ENCODE measurements around the gene CHST7.

CHST7 gene

GRCh38 chrX:46627711-46628419 is 54.3 kb downstream of the CHST7 start:
- peaks cover 18% of the 10 kb centered on the region for H3K36me3 ChIP-seq (ENCODE audit: control insufficient read depth, insufficient read depth, low read length)
- H3K9ac ChIP-seq (ENCODE audit: low read depth, low read length): no peak overlapping the region
- H3K4me1 ChIP-seq (ENCODE audit: control insufficient read depth, insufficient read depth, low read length): peaks cover 13% of the 10 kb centered on the region
- H3K27me3 ChIP-seq (ENCODE audit: control insufficient read depth, insufficient read depth, low read length): no peaks in the 10 kb centered on the region
- H3K4me3 ChIP-seq (ENCODE audit: low read depth, low read length): no peak overlapping the region
- no peak overlapping the region for H3K27ac ChIP-seq (ENCODE audit: low read depth, low read length)
- no peaks in the 10 kb centered on the region for H3K9me3 ChIP-seq (ENCODE audit: control insufficient read depth, insufficient read depth, low read length)

DNA sequence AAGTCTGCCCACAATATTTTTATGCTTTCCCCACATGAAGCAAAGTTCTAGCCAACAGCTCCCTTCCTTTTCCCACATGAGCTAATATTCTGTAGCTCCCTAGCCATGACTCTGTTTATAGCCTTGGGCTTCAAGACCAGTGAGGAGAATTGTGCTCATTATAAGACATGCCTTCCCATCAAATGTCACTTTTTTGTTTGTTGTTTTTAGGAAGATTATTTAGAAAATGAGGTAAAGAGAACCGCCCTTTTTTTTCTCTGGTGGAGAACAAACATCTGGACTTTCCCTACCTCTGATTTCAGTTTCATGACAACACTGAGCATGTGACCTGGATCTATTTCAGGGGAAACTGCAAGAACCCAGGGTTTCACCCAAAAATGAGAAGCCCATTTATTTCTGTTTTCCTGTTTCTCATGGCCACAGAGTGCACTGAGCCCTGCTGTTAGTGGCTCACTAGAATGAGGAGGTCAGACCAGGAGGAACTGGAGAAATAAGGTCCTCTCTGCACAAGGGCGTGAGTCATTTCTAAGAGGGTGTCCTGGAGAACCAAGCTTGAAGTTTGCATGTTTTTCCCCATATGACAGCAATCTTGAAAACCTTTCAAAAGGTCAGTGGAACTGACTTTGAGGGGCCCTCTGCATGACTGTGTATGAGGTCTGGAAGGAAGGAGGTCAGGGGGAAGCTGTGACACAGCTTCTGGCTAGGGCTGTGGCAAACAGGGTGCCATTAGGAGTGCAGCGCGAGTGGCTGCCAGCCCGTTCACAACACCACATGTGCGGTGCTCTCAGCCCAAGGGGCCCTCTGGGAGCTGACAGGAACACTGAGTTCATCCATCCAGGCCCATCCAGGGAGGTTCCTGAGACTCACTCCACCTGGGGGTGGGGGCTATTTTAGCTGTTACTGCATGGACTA is 55.2 kb downstream of the CHST7 start:
- H3K27ac ChIP-seq (ENCODE audit: low read depth, low read length): no peak overlapping the region
- H3K4me1 ChIP-seq (ENCODE audit: control insufficient read depth, insufficient read depth, low read length): peaks cover 9% of the 10 kb centered on the region
- no peak overlapping the region for H3K9ac ChIP-seq (ENCODE audit: low read depth, low read length)
- H3K36me3 ChIP-seq (ENCODE audit: control insufficient read depth, insufficient read depth, low read length): peaks cover 18% of the 10 kb centered on the region
- H3K9me3 ChIP-seq (ENCODE audit: control insufficient read depth, insufficient read depth, low read length): no peaks in the 10 kb centered on the region
- no peaks in the 10 kb centered on the region for H3K27me3 ChIP-seq (ENCODE audit: control insufficient read depth, insufficient read depth, low read length)
- H3K4me3 ChIP-seq (ENCODE audit: low read depth, low read length): no peak overlapping the region

GRCh38 chrX:46630141-46630540 is 56.6 kb downstream of the CHST7 start:
- Histone ChIP-seq H3K4me3 (ENCODE audit: low read depth, low read length) (no peak overlapping the region), H3K36me3 (ENCODE audit: control insufficient read depth, insufficient read depth, low read length) (peaks cover 18% of the 10 kb centered on the region), H3K27me3 (ENCODE audit: control insufficient read depth, insufficient read depth, low read length) (no peaks in the 10 kb centered on the region), H3K4me1 (ENCODE audit: control insufficient read depth, insufficient read depth, low read length) (peaks cover 9% of the 10 kb centered on the region), H3K9me3 (ENCODE audit: control insufficient read depth, insufficient read depth, low read length) (no peaks in the 10 kb centered on the region), H3K27ac (ENCODE audit: low read depth, low read length) (no peak overlapping the region), H3K9ac (ENCODE audit: low read depth, low read length) (no peak overlapping the region)

- Histone ChIP-seq H3K4me3 (ENCODE audit: low read depth, low read length) (no peak overlapping the region), H3K4me1 (ENCODE audit: control insufficient read depth, insufficient read depth, low read length) (no peaks in the 10 kb centered on the region), H3K9ac (ENCODE audit: low read depth, low read length) (no peak overlapping the region), H3K27ac (ENCODE audit: low read depth, low read length) (no peak overlapping the region), H3K36me3 (ENCODE audit: control insufficient read depth, insufficient read depth, low read length) (peaks cover 15% of the 10 kb centered on the region), H3K27me3 (ENCODE audit: control insufficient read depth, insufficient read depth, low read length) (no peaks in the 10 kb centered on the region), H3K9me3 (ENCODE audit: control insufficient read depth, insufficient read depth, low read length) (no peaks in the 10 kb centered on the region)
Observed at GRCh38 chrX:46634577-46634976, 61.0 kb downstream of the CHST7 start.

- H3K36me3 ChIP-seq (ENCODE audit: control insufficient read depth, insufficient read depth, low read length): peaks cover 11% of the 10 kb centered on the region
- no peaks in the 10 kb centered on the region for H3K27me3 ChIP-seq (ENCODE audit: control insufficient read depth, insufficient read depth, low read length)
- no peak overlapping the region for H3K4me3 ChIP-seq (ENCODE audit: low read depth, low read length)
- no peaks in the 10 kb centered on the region for H3K9me3 ChIP-seq (ENCODE audit: control insufficient read depth, insufficient read depth, low read length)
- no peaks in the 10 kb centered on the region for H3K4me1 ChIP-seq (ENCODE audit: control insufficient read depth, insufficient read depth, low read length)
- H3K27ac ChIP-seq (ENCODE audit: low read depth, low read length): no peak overlapping the region
- H3K9ac ChIP-seq (ENCODE audit: low read depth, low read length): no peak overlapping the region
Observed at GRCh38 chrX:46635186-46635585, 61.6 kb downstream of the CHST7 start.

DNA sequence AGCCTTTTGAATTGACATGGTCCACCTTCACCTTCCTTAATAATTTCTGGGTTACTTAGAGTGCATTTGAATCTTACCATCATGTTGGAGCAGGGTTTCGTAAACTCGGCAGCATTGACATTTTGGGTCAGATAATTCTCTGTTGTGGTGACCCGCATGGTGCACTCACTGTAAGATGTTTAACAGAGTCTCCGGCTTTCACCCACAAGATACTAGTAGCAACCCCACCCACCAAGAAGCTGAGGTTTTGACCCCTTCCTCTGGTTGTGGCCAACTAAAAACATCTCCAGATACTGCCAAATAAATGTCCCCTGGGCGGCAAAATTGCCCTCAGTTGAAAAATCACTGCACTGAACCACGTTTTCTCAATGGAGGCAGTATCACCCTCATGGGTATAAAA is 62.7 kb downstream of the CHST7 start:
- no peaks in the 10 kb centered on the region for H3K4me1 ChIP-seq (ENCODE audit: control insufficient read depth, insufficient read depth, low read length)
- 0 out of 2 replicates have a peak, but pooled peaks cover 4% of the 10 kb centered on the region for H3K36me3 ChIP-seq (ENCODE audit: control insufficient read depth, insufficient read depth, low read length)
- no peak overlapping the region for H3K4me3 ChIP-seq (ENCODE audit: low read depth, low read length)
- H3K9me3 ChIP-seq (ENCODE audit: control insufficient read depth, insufficient read depth, low read length): no peaks in the 10 kb centered on the region
- no peaks in the 10 kb centered on the region for H3K27me3 ChIP-seq (ENCODE audit: control insufficient read depth, insufficient read depth, low read length)
- H3K27ac ChIP-seq (ENCODE audit: low read depth, low read length): no peak overlapping the region
- H3K9ac ChIP-seq (ENCODE audit: low read depth, low read length): no peak overlapping the region

GRCh38 chrX:46637938-46638337 is 64.4 kb downstream of the CHST7 start:
- H3K4me3 ChIP-seq (ENCODE audit: low read depth, low read length): no peak overlapping the region
- H3K36me3 ChIP-seq (ENCODE audit: control insufficient read depth, insufficient read depth, low read length): peaks cover 5% of the 10 kb centered on the region; the same call in 1 of the 2 replicates
- H3K9me3 ChIP-seq (ENCODE audit: control insufficient read depth, insufficient read depth, low read length): no peaks in the 10 kb centered on the region
- H3K27ac ChIP-seq (ENCODE audit: low read depth, low read length): no peak overlapping the region
- no peaks in the 10 kb centered on the region for H3K27me3 ChIP-seq (ENCODE audit: control insufficient read depth, insufficient read depth, low read length)
- no peak overlapping the region for H3K9ac ChIP-seq (ENCODE audit: low read depth, low read length)
- H3K4me1 ChIP-seq (ENCODE audit: control insufficient read depth, insufficient read depth, low read length): no peaks in the 10 kb centered on the region

DNA sequence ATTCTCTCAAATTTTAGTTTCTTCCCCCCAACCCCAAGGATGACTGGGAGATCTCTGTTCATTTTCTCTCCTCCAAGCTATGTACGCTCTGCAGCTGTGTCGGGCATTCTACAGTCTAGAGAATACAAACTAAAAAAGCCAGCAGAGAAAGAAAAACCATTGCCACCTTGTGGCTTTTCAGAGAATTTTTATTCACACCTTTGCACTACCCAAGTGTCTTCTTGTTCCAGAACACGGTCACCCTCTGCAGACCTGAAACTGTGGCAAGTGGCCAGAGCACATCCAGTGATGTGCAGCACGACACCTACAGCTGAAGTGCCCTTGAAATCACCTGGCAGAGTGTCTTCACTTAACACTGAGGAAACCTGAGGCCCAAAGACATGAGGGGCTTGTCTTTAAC is 68.6 kb downstream of the CHST7 start:
- Histone ChIP-seq H3K36me3 (ENCODE audit: control insufficient read depth, insufficient read depth, low read length) (peaks cover 20% of the 10 kb centered on the region), H3K27ac (ENCODE audit: low read depth, low read length) (no peak overlapping the region), H3K9me3 (ENCODE audit: control insufficient read depth, insufficient read depth, low read length) (no peaks in the 10 kb centered on the region), H3K27me3 (ENCODE audit: control insufficient read depth, insufficient read depth, low read length) (no peaks in the 10 kb centered on the region), H3K9ac (ENCODE audit: low read depth, low read length) (no peak overlapping the region), H3K4me3 (ENCODE audit: low read depth, low read length) (no peak overlapping the region), H3K4me1 (ENCODE audit: control insufficient read depth, insufficient read depth, low read length) (peaks cover 2% of the 10 kb centered on the region)

- Histone ChIP-seq H3K36me3 (ENCODE audit: control insufficient read depth, insufficient read depth, low read length) (peaks cover 20% of the 10 kb centered on the region), H3K27ac (ENCODE audit: low read depth, low read length) (no peak overlapping the region), H3K9ac (ENCODE audit: low read depth, low read length) (no peak overlapping the region), H3K4me3 (ENCODE audit: low read depth, low read length) (no peak overlapping the region), H3K27me3 (ENCODE audit: control insufficient read depth, insufficient read depth, low read length) (no peaks in the 10 kb centered on the region), H3K4me1 (ENCODE audit: control insufficient read depth, insufficient read depth, low read length) (peaks cover 16% of the 10 kb centered on the region), H3K9me3 (ENCODE audit: control insufficient read depth, insufficient read depth, low read length) (no peaks in the 10 kb centered on the region)
Observed at GRCh38 chrX:46643636-46644035, 70.1 kb downstream of the CHST7 start.

- Histone ChIP-seq H3K27me3 (ENCODE audit: control insufficient read depth, insufficient read depth, low read length) (no peaks in the 10 kb centered on the region), H3K36me3 (ENCODE audit: control insufficient read depth, insufficient read depth, low read length) (peaks cover 20% of the 10 kb centered on the region), H3K9ac (ENCODE audit: low read depth, low read length) (no peak overlapping the region), H3K27ac (ENCODE audit: low read depth, low read length) (no peak overlapping the region), H3K4me3 (ENCODE audit: low read depth, low read length) (no peak overlapping the region), H3K9me3 (ENCODE audit: control insufficient read depth, insufficient read depth, low read length) (no peaks in the 10 kb centered on the region), H3K4me1 (ENCODE audit: control insufficient read depth, insufficient read depth, low read length) (peaks cover 35% of the 10 kb centered on the region)
Observed at GRCh38 chrX:46645614-46646013, 72.0 kb downstream of the CHST7 start.

GRCh38 chrX:46647251-46647650 is 73.7 kb downstream of the CHST7 start:
- Histone ChIP-seq H3K27ac (ENCODE audit: low read depth, low read length) (no peak overlapping the region), H3K9ac (ENCODE audit: low read depth, low read length) (no peak overlapping the region), H3K36me3 (ENCODE audit: control insufficient read depth, insufficient read depth, low read length) (peaks cover 19% of the 10 kb centered on the region), H3K4me1 (ENCODE audit: control insufficient read depth, insufficient read depth, low read length) (peaks cover 42% of the 10 kb centered on the region), H3K4me3 (ENCODE audit: low read depth, low read length) (no peak overlapping the region), H3K9me3 (ENCODE audit: control insufficient read depth, insufficient read depth, low read length) (no peaks in the 10 kb centered on the region), H3K27me3 (ENCODE audit: control insufficient read depth, insufficient read depth, low read length) (no peaks in the 10 kb centered on the region)

Data from HUES48 (cell line).